ENCODE results near the gene NMS.

NMS gene

DNA sequence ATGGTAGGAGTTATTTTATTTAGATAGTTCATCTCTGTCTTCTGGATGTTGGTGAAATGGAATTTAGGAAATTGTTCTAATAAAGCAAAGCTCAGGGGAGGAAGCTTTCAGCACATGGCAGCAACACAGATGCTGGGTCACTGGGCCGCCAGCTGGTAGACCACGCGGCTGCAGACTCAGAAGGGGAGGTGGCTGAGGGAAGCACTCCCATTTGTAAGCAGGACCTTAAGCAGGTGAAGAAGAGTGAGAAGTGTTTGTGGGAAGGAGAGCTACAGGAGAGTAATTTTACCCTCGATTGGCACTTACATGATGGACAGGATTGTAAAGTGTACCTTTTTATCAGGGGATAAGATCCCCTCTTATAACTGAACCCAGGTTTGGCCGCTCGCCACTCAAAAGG, 24.4 kb downstream of the NMS start:
- DNase-seq: no peak

DNA sequence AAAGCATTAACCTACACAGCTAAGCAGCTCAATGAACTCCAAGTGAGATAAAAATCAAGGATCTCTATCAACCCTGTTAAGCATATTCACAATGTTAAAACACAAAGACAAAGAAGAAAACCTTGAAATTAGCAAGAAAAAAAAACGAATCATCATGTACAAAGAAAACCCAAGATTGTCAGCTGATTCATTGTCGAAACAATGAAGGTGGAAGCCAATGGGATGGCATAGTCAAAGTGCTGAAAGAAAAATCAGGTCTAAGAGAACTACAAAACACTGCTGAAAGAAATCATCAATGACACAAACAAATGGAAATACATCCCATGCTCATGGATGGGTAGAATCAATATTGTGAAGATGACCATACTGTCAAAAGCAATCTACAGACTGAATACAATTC, 32.5 kb downstream of the NMS start:
- no peak for DNase-seq

DNA sequence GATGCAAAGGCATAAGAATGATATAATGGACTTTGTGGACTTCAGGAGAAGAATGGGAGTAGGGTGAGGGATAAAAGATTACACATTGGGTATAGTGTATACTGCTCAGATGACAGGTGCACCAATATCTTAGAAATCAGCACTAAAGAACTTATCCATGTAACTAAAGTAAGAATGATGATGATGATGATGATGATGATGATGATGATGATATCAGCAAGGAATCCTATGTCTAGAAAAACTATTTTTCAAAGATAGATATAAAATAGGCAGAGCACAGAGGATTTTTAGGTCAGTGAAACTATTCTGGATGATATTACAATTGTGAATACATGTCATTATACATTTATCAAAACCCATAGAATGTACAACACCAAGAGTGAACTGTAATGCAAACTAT, 34.3 kb downstream of the NMS start:
- no peak for DNase-seq

DNA sequence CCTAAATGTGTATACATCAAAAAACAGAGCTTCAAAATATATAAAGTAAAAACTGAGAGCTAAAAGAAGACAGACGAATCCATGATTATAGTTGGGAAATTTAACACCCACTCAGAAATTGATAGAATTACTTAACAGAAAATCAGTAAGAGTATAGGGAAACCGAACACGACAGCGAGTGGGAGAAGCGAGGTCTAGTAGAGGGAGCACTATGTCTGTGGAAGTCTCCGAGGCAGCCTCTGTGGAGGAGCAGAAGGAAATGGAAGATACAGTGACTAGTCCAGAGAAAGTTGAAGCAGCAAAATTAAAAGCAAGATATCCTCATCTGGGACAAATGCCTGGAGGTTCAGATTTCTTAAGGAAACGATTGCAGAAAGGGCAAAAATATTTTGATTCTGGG, 38.8 kb downstream of the NMS start:
- DNase-seq: no peak

DNA sequence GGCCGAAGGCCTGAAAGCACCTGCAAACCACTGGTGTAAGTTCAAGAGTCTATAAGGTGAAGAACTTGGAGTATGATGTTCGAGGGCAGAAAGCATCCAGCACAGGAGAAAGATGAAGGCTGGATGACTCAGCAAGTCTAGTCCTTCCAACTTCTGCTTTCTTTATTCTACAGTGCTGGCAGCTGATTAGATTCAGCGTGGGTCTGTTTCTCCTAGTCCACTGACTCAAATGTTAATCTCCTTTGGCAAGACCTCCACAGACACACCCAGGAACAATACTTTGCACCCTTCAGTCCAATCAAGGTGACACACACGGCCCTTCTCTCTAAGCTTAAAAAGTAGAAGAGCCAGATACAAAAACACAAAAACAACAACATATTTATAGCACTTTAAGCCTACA, 43.4 kb downstream of the NMS start:
- no peak for DNase-seq

DNA sequence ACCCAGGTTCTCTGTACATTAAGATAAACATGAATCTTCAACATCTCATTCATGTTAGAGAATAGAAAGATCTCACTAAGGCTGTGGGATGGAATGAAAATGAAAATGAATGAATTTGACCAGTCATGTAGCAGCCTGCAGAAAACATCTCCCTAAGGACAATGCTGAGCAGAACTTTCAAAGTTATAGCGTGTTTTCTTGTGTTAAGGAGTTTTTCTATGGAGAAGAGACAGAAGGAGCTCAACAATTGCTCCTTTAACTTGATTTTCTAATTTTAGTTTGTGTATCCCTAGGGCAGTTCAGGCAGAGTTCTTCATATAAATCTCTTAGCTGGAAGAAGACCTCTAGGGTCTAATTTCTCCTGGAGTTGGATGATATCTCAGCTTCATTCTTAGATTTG, 47.3 kb downstream of the NMS start:
- DNase-seq: no peak

DNA sequence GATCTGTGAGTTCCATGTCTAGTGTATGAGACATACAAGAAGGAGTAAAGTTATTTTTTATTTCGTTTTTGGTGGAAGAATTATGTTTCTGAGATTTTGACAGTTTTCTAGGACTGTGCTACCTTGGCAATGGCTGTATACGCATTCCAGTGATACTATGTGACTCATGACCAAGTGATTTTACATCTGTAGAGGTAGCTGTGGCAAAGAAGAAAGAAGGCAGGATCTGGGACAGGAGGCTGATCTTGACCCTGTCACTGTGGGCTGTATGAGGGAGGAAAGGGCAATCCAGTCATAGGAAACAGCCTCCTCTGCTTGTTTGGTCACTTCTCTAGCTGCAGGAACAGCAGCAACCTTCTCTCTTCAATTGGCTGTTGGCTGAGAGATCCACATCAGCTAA, 48.5 kb downstream of the NMS start:
- DNase-seq: no peak

DNA sequence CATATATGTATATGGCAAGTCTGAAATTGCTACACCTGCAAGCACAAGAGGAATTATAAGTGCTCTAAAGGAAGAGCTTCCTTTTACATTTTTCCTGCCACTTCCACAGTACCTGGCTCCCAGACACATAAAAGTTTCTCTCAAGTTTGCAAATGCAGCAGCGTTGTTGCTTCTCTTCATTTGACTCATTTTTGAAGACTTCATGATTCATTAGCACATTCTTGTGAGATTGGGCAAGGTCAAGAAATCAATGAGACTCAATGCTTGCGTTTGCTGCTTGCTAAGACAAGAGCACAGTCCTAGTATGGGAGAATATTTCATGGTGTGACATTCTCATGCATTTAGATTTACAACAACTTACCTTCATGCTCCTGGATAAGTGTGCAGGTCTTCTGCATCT, 49.9 kb downstream of the NMS start:
- no peak for DNase-seq

DNA sequence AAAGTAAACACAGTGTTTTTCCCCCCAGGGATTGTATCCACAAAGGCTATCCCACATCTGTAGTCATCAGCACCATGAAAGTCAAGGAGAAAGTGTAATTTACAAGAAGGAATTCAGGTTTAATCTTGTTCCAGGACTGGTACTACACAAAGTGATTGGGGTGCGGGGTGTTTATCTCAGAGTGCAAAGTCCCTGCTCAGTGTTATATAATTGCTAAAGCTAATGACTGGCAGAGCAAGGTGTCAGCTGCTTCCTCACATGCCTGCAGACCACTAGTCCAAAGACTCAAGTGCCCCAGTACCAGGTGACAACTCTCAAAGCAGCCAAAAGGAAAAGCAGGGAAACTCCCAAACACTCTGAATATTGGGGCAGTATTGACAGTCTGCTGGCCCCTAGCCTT, 52.1 kb downstream of the NMS start:
- no peak for DNase-seq

DNA sequence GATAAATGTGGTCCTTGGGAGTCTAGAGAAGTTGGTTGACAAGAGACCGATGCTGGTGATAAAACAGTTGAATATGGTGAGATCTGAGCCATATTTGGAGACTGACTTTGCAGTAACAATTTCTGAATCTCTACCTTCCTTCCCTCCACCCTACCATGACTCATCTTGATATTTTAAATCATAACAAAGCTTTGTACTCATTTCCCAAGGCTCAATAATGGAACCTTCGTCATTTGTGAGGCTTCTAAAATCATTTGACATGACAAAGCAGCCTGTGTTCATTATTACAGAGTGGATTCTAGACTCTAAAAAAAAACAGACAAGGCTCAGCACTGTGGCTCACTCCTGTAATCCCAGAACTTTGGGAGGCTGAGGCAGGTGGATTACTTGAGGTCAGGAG, 54.0 kb downstream of the NMS start:
- no peak for DNase-seq

DNA sequence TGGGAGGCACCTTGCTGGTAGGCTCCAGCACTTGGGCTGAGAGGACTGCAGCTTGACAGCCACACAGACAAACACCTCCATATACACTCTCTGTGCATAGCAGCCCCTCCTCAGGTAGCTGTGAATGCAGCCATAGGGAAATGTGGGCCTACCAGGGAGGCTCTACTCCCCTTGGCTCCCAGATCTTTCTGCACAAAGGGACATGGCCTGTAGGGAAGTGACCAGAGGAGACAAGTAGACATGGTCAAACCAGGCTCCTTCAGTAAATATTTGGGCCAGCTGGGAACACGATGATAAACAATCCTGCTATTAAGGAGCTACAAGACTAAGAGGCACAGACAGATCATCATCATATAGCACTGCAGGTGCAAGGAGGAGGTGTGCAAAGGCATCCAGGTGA, 56.6 kb downstream of the NMS start:
- DNase-seq: no peak

DNA sequence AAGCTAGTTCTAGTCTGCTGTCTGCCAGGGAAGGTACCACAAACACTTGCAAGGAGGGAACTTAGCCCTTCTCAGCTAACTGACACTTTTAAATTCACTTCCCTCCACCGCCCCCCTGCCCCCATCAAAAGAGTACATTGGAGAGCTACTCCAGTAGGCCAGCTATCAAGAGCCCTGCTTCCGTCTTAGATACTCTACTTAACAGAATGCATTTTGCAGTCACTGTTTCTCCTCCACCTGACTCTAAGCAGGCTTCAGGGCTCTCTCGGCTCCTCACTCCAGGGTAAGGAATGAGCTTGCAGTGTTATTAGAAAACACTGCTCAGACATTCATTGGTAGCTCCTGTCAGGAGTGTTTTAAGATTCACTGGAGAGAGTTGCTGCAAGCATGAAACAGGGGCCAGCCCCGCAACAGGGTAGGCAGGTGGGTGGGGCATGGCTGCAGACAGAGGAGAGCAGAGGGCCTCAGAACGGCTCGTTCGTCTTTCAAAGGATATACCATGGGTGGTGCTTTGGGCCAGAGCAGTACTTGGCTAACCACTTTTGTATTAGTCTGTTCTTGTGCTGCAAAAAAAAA, 57.2 kb downstream of the NMS start:
- no peak for DNase-seq

DNA sequence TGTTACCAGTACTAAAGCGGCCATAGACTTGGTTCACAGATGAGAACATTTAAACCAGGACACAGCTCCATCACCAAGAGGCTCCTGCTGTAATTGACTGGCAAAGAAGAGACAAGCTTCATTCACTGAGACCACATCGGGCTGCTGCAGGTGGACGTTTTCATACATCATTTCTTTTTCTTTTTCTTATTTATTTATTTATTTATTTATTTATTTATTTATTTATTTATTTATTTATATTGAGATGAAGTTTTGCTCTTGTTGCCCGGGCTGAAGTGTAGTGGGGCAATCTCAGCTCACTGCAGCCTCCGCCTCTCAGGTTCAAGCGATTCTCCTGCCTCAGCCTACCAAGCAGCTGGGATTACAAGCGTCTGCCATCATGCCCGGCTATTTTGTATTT, 58.9 kb downstream of the NMS start:
- DNase-seq: no peak

DNA sequence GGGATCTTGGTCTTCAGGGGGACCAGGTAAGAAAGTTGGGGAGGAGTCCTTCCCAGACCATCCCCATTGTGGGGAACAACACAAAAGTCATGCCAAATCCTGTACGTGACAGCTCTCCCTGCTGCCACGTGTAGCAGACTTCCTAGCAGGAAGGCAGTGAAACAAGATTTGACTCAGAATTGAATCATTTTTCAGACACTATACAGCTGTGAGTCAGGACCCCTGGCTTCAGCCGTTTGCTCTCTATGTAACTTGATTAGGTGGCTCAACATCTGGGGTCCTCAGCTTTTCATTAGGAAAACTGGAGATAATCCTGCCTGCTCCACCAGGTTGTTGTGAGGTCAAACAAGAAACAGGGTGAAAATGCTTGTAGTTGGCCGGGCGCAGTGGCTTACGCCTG, 59.6 kb downstream of the NMS start:
- no peak for DNase-seq
